ENCODE results near the gene CEP152. TPM values are rescaled to one million over a fixed set of nuclear protein-coding genes. Genes with fewer than 3 reads are reported as not detected.

Gene CEP152
- polyA plus RNA-seq, 3 donors from 2014 or later: 1.1 to 8.2 (median 2.8) TPM

GRCh38 chr15:48730506-48730905 lies 80.4 kb downstream of the CEP152 start:
- no peaks in the 10 kb centered on the region for H3K4me1 Mint-ChIP-seq
- no peak overlapping the region for H3K4me3 Mint-ChIP-seq
- H3K27ac Mint-ChIP-seq: no peak overlapping the region
- H3K36me3 Mint-ChIP-seq: peaks cover 50 to 61% (median 60%) of the 10 kb centered on the region in 3 donors
- no peak for DNase-seq
- peaks cover 4 to 17% (median 5%) of the 10 kb centered on the region in 6 donors for H3K9me3 Mint-ChIP-seq
- no peaks in the 10 kb centered on the region for H3K27me3 Mint-ChIP-seq (ENCODE audit: low read depth in 3 of 3)

DNA sequence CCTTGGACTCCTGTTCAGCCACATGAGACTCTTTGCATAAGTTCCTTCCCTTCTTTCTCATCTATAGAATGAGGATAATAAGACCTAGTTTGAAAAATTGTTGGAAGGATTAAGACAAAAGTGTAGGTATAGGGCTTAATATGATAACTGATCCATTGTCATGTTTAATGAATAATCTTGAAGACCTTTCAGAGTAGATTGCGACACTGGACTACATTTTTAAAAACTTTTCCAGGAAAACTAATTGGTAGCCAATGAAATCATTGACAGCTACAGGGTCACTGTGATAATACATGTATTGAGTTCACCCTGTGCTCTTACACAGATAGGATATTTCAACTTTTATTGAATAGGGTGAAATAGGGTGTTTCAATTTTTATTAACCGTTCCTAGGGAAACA lies 86.9 kb downstream of the CEP152 start:
- Mint-ChIP-seq H3K27me3 (ENCODE audit: low read depth in 3 of 3) (peaks cover 0 to 2% (median 2%) of the 10 kb centered on the region in 3 donors), H3K4me3 (no peak overlapping the region), H3K9me3 (no peaks in the 10 kb centered on the region), H3K27ac (no peak overlapping the region), H3K36me3 (peaks cover 9 to 31% (median 18%) of the 10 kb centered on the region in 3 donors), H3K4me1 (no peaks in the 10 kb centered on the region)
- no peak for DNase-seq

- Mint-ChIP-seq H3K9me3 (no peaks in the 10 kb centered on the region), H3K36me3 (peaks cover 4 to 23% (median 11%) of the 10 kb centered on the region in 3 donors), H3K4me3 (no peak overlapping the region), H3K27ac (no peak overlapping the region), H3K4me1 (no peaks in the 10 kb centered on the region), H3K27me3 (ENCODE audit: low read depth in 3 of 3) (peaks cover 0 to 2% (median 2%) of the 10 kb centered on the region in 3 donors)
- DNase-seq: no peak
These were observed 87.9 kb downstream of the CEP152 start for GRCh38 chr15:48722764-48723661.

- Mint-ChIP-seq H3K4me1 (no peaks in the 10 kb centered on the region), H3K4me3 (no peak overlapping the region), H3K9me3 (peaks cover 2 to 10% (median 5%) of the 10 kb centered on the region in 6 donors), H3K27me3 (ENCODE audit: low read depth in 3 of 3) (peaks cover 0 to 2% (median 2%) of the 10 kb centered on the region in 3 donors), H3K27ac (no peak overlapping the region), H3K36me3 (peaks cover 0 to 25% (median 8%) of the 10 kb centered on the region in 3 donors)
- DNase-seq: no peak
These were observed 89.6 kb downstream of the CEP152 start for GRCh38 chr15:48721061-48721810.

DNA sequence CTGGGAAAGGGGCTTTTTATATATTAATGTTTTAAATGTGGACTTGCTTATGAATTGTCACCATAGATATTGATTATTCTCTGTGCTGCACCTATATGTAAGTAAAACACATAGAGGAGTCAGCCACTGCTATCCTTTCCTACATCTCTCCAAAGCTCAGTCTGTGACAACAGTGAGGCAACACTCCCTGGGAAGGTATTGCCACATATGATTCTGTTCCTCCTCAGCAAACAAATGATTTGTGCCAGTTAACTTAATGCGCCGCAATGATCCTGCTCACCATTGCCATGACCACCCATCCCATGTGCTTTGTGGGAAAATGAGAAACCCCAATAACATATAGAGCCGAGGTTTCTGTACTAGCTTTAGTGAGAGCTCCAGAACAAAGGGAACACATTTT lies 90.2 kb downstream of the CEP152 start:
- H3K9me3 Mint-ChIP-seq: peaks cover 8 to 16% (median 11%) of the 10 kb centered on the region in 6 donors
- H3K36me3 Mint-ChIP-seq: peaks cover 2 to 31% (median 13%) of the 10 kb centered on the region in 3 donors
- H3K27me3 Mint-ChIP-seq (ENCODE audit: low read depth in 3 of 3): peaks cover 0 to 2% (median 2%) of the 10 kb centered on the region in 3 donors
- no peaks in the 10 kb centered on the region for H3K4me1 Mint-ChIP-seq
- no peak overlapping the region for H3K4me3 Mint-ChIP-seq
- H3K27ac Mint-ChIP-seq: no peak overlapping the region
- DNase-seq: no peak

DNA sequence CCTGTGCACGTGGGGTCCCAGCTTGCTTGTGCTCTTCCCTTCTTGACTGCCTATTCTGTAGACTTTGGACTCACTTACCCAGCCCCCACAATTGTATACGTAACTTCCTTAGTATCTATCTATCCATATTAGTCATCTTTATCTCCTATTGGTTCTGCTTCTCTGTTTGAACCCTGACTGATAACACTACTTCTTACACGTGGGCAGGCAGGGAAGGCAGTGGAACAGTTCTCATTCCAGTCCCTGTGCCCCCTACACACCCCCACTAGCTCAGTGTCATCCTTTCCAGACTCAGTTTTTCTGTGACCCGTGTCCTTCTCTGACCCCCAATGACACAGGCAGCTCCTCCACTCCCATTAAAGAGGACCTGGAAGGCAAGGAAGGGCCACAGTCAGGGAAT lies 91.2 kb downstream of the CEP152 start:
- peaks cover 8 to 29% (median 15%) of the 10 kb centered on the region in 3 donors for H3K36me3 Mint-ChIP-seq
- DNase-seq: no peak
- peaks cover 11 to 21% (median 17%) of the 10 kb centered on the region in 6 donors for H3K9me3 Mint-ChIP-seq
- no peaks in the 10 kb centered on the region for H3K4me1 Mint-ChIP-seq
- H3K4me3 Mint-ChIP-seq: no peak overlapping the region
- H3K27me3 Mint-ChIP-seq (ENCODE audit: low read depth in 3 of 3): peaks cover 0 to 2% (median 2%) of the 10 kb centered on the region in 3 donors
- H3K27ac Mint-ChIP-seq: no peak overlapping the region

- H3K4me1 Mint-ChIP-seq: no peaks in the 10 kb centered on the region
- H3K27me3 Mint-ChIP-seq (ENCODE audit: low read depth in 3 of 3): peaks cover 0 to 2% (median 2%) of the 10 kb centered on the region in 3 donors
- H3K9me3 Mint-ChIP-seq: peaks cover 11 to 21% (median 17%) of the 10 kb centered on the region in 6 donors
- no peak overlapping the region for H3K27ac Mint-ChIP-seq
- H3K36me3 Mint-ChIP-seq: peaks cover 8 to 33% (median 15%) of the 10 kb centered on the region in 3 donors
- no peak overlapping the region for H3K4me3 Mint-ChIP-seq
- DNase-seq: no peak
These were observed 92.2 kb downstream of the CEP152 start for GRCh38 chr15:48718646-48719045.

DNA sequence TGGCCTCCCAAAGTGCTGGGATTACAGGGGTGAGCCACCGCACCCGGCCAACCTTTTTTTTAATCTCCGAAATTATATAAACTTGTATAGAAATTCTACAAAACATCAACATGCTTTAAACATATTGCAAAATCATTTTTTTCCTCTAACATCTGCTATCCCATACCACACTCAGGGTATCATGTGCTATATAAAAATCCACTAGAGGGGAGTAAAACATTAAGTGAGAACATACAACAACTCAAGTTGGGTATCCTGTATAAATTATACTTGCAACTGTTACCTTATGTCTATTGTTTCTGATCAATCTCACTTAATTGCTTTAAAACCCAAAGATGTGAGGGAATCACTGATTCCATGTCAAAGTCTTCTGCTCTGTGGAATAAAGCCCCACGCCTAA lies 93.4 kb downstream of the CEP152 start:
- Mint-ChIP-seq H3K27me3 (ENCODE audit: low read depth in 3 of 3) (peaks cover 0 to 2% (median 2%) of the 10 kb centered on the region in 3 donors), H3K36me3 (peaks cover 10 to 32% (median 15%) of the 10 kb centered on the region in 3 donors), H3K4me1 (no peaks in the 10 kb centered on the region), H3K9me3 (peaks cover 11 to 22% (median 17%) of the 10 kb centered on the region in 6 donors), H3K4me3 (no peak overlapping the region), H3K27ac (no peak overlapping the region)
- DNase-seq: no peak

DNA sequence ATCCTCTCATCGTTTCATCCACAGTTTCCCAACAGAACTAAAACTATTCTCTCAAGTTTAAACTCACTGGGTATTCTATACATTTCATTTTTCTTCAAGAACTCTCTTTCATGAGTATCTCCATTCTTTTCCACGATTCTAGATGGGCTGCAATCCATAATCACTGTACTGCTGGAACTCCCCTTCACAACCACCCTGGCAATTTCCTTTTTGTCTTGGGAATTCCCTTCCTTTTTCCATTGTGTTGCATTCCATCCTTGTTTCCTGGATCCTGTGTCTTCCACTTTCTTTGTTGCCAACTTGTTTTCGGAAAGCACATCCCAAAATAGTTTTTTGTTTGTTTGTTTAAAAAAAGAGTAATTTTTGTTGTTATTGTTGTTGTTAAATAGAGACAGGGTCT lies 98.3 kb downstream of the CEP152 start:
- H3K4me3 Mint-ChIP-seq: no peak overlapping the region
- H3K36me3 Mint-ChIP-seq: peaks cover 12 to 28% (median 15%) of the 10 kb centered on the region in 3 donors
- no peak for DNase-seq
- no peak overlapping the region for H3K27ac Mint-ChIP-seq
- peaks cover 11 to 30% (median 20%) of the 10 kb centered on the region in 6 donors for H3K9me3 Mint-ChIP-seq
- H3K27me3 Mint-ChIP-seq (ENCODE audit: low read depth in 3 of 3): peaks cover 0 to 3% (median 0%) of the 10 kb centered on the region in 3 donors
- no peaks in the 10 kb centered on the region for H3K4me1 Mint-ChIP-seq

DNA sequence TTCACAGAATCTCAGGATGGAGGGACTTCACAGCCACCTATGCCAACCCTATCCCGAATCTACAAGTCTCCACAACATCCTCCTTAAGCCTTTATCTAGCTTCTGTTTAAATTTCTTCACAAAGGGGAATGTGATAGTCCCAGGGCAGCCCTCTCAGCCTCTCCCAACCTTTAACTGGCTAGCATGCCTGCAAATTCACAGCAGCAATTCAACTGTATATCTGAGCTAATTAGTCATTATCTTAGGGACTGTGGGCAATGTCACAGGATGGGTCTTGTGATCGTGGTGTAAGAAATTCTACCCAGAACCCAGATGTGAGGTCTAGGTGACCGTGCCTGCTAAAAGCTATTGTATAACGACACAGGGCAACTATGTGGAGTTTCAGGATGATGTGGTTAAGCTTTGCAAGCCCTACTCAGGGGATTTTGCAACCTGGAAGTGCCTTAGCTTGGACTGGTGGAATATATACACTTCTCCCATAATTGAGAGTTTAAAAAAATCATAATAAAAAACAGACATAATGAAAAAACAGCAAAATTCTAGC lies 99.8 kb downstream of the CEP152 start:
- H3K9me3 Mint-ChIP-seq: peaks cover 6 to 24% (median 12%) of the 10 kb centered on the region in 6 donors

DNA sequence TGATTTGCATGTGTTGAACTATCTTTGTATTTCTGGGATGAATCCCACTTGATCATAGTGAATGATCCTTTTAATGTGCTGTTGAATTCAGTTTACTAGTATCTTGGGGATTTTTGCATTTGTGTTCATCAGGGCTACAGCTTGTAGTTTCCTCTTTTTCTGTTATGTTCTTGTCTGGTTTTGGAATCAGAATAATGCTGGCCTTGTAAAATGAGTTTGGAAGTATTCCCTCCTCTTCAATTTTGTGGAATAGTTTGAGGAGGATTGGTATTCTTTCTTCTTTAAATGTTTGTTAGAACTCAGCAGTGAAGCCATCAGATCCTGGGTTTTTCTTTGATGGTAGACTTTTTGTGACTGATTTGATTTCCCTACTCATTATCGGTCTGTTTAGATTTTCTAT lies 102.2 kb downstream of the CEP152 start:
- Mint-ChIP-seq H3K36me3 (peaks cover 0 to 6% (median 4%) of the 10 kb centered on the region in 3 donors), H3K4me1 (no peaks in the 10 kb centered on the region), H3K27me3 (ENCODE audit: low read depth in 3 of 3) (peaks cover 0 to 4% (median 2%) of the 10 kb centered on the region in 3 donors), H3K27ac (no peak overlapping the region), H3K4me3 (no peak overlapping the region), H3K9me3 (peaks cover 0 to 24% (median 12%) of the 10 kb centered on the region in 6 donors)
- no peak for DNase-seq

More for the DNA sequence above, 99.8 kb downstream of the CEP152 start:
- DNase-seq: no peak
- H3K27ac Mint-ChIP-seq: no peak overlapping the region
- H3K4me1 Mint-ChIP-seq: no peaks in the 10 kb centered on the region
- H3K27me3 Mint-ChIP-seq (ENCODE audit: low read depth in 3 of 3): peaks cover 0 to 4% (median 2%) of the 10 kb centered on the region in 3 donors
- H3K4me3 Mint-ChIP-seq: no peak overlapping the region
- peaks cover 11 to 18% (median 12%) of the 10 kb centered on the region in 3 donors for H3K36me3 Mint-ChIP-seq

GRCh38 chr15:48705381-48705780 lies 105.5 kb downstream of the CEP152 start:
- Mint-ChIP-seq H3K36me3 (no peaks in the 10 kb centered on the region), H3K4me1 (no peaks in the 10 kb centered on the region), H3K4me3 (no peak overlapping the region), H3K27me3 (ENCODE audit: low read depth in 3 of 3) (peaks cover 0 to 4% (median 2%) of the 10 kb centered on the region in 3 donors), H3K27ac (no peak overlapping the region), H3K9me3 (peaks cover 0 to 19% (median 11%) of the 10 kb centered on the region in 6 donors)
- DNase-seq: no peak

DNA sequence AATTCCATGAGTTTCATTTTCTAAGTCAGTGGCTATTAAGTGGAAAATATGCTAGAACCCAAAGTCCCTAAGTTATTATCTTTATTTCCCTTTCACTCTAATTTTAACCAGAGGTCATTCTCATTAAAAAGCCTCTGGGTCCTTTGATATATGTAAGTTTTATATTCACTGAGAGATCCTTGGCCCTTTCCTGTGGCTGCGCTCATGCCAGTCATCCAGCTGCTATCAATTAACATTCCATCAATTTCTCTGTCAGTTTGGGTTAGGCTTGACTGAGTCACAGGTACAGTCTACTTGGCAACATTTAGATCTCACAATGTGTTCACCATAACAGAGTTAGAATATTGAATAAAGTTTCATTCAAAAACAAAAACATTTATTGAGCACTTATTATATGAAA lies 107.3 kb downstream of the CEP152 start:
- no peak overlapping the region for H3K4me3 Mint-ChIP-seq
- H3K27me3 Mint-ChIP-seq (ENCODE audit: low read depth in 3 of 3): peaks cover 0 to 2% (median 2%) of the 10 kb centered on the region in 3 donors
- H3K9me3 Mint-ChIP-seq: peaks cover 0 to 19% (median 9%) of the 10 kb centered on the region in 6 donors
- H3K27ac Mint-ChIP-seq: no peak overlapping the region
- no peak for DNase-seq
- H3K36me3 Mint-ChIP-seq: no peaks in the 10 kb centered on the region
- H3K4me1 Mint-ChIP-seq: no peaks in the 10 kb centered on the region
